GM12875 (cell line): ENCODE measurements around the gene UMAD1.

ENCODE experiments used
- H3K4me3 ChIP-seq: one replicate; pipeline ENCODE4 v1.5.1; 2011; ENCODE audit warnings: low read depth, low read length, control low read depth
- TF ChIP-seq, protein P1 (sequence below): IDR thresholded peaks from 2 replicates; pipeline ENCODE4 v1.5.1; 2011; ENCODE audit warnings: low read depth, mild to moderate bottlenecking, control low read depth, inconsistent platforms, low read length, moderate library complexity, borderline replicate concordance; ENCODE audit not compliant: insufficient read depth

Gene UMAD1

GRCh38 chr7:7699380-7699779, 58.8 kb downstream of the UMAD1 start:
- TF ChIP-seq, protein P1, sequence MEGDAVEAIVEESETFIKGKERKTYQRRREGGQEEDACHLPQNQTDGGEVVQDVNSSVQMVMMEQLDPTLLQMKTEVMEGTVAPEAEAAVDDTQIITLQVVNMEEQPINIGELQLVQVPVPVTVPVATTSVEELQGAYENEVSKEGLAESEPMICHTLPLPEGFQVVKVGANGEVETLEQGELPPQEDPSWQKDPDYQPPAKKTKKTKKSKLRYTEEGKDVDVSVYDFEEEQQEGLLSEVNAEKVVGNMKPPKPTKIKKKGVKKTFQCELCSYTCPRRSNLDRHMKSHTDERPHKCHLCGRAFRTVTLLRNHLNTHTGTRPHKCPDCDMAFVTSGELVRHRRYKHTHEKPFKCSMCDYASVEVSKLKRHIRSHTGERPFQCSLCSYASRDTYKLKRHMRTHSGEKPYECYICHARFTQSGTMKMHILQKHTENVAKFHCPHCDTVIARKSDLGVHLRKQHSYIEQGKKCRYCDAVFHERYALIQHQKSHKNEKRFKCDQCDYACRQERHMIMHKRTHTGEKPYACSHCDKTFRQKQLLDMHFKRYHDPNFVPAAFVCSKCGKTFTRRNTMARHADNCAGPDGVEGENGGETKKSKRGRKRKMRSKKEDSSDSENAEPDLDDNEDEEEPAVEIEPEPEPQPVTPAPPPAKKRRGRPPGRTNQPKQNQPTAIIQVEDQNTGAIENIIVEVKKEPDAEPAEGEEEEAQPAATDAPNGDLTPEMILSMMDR: no peak

DNA sequence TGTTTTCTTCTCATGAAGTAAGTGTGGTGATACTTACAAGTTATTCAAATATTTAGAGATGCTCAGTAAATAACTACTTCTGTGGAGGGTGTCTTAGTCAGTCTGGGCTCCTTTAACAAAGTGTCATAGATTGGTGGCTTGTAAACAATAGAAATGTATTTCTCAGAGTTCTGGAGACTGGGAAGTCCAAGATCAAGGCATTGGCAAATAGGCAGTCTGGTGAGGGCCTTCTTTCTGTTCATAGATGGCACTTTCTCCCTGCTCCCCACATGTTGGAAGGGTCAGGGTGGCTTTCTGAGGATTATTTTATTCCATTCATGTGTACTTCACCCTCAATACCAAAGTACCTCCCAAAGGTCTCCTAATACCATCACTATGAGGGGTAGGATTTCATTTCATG, 59.4 kb downstream of the UMAD1 start:
- TF ChIP-seq, protein P1: no peak
- H3K4me3 ChIP-seq: no peak overlapping the region

More at GRCh38 chr7:7699380-7699779, 58.8 kb downstream of the UMAD1 start:
- no peak overlapping the region for H3K4me3 ChIP-seq

- TF ChIP-seq, protein P1: no peak
- no peak overlapping the region for H3K4me3 ChIP-seq
Observed at GRCh38 chr7:7701527-7701926, 61.0 kb downstream of the UMAD1 start.

DNA sequence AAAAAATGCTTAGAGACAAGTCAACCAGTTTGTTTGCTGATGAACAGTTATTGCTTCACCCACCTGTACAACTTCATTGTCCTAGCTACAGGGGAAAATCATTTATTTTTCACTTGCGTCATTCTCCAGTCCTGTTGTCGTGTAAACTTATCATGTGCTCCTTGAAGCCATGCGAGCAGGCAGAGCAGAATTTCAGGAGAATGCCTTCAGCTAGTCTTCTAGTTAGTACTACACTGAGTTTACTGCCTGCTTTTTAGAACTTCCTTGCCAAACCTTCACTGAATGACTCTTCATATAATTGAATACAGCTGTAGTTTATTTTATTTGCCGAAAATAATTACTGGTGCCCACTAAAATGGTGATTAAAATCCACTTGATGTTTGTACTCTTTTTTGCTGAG, 62.3 kb downstream of the UMAD1 start:
- TF ChIP-seq, protein P1: no peak

DNA sequence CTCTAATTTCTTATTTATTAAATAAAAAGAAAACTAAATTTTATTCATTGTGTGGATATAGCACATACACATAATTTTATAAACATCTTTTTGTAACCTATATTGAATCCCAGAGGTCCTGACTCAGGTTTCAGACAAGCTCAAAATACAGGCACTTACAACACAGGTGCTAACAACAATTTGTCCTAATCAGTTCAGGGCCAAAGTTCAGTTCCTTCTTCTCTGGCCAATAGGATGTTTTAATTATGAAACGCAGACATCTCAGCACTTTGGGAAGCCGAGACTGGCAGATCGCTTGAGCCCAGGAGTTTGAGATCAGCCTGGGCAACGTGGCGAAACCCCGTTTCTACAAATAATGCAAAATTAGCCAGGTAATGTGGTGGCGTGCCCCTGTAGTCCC, 62.9 kb downstream of the UMAD1 start:
- TF ChIP-seq, protein P1: no peak

More for the DNA sequence above, 62.3 kb downstream of the UMAD1 start:
- H3K4me3 ChIP-seq: no peak overlapping the region

GRCh38 chr7:7704867-7705266, 64.3 kb downstream of the UMAD1 start:
- H3K4me3 ChIP-seq: no peak overlapping the region
- TF ChIP-seq, protein P1: no peak

More for the DNA sequence above, 62.9 kb downstream of the UMAD1 start:
- no peak overlapping the region for H3K4me3 ChIP-seq

DNA sequence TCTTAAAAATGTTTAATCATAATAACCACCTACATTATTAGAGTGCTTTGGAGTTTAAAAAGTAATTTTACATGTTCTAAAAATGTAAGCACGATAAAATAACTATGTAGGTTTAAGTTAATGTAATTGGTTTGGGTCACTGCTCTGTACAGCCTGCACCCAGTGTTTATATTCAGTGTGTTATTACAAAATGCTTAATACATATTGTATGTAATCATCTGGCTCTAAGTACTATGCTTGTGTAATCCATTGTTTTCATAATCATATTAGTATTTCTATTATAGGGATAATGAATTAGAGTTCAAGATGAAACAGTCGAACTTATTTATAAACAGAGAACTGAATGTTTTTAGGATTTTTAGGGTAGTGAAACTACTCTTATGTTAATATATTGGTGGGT, 64.8 kb downstream of the UMAD1 start:
- no peak overlapping the region for H3K4me3 ChIP-seq
- TF ChIP-seq, protein P1: no peak
